ENCODE data around the gene KCND3.

DNA sequence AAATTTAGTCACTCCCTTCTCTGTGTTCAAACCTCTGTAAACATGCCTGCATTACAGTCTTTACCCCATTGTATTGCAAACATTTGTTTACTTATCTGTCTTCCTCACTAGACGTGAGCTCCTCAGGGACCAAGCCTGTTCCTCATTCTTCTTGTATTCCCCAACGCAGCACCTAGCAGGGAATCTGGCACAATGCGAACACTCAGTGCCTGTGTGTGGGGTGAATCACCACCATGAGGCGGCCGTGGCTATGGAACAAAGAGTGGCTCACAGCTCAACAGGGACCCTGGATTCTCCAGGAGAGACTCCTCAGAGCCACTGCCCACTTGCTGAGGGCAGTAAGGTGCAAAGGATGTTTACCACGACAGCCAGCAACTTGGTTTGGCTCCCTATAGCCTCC, 137.9 kb downstream of the KCND3 start:
- TF ChIP-seq, protein P1, sequence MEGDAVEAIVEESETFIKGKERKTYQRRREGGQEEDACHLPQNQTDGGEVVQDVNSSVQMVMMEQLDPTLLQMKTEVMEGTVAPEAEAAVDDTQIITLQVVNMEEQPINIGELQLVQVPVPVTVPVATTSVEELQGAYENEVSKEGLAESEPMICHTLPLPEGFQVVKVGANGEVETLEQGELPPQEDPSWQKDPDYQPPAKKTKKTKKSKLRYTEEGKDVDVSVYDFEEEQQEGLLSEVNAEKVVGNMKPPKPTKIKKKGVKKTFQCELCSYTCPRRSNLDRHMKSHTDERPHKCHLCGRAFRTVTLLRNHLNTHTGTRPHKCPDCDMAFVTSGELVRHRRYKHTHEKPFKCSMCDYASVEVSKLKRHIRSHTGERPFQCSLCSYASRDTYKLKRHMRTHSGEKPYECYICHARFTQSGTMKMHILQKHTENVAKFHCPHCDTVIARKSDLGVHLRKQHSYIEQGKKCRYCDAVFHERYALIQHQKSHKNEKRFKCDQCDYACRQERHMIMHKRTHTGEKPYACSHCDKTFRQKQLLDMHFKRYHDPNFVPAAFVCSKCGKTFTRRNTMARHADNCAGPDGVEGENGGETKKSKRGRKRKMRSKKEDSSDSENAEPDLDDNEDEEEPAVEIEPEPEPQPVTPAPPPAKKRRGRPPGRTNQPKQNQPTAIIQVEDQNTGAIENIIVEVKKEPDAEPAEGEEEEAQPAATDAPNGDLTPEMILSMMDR (IDR thresholded peaks at IDR 0.05): no peak
- no peak for TF ChIP-seq POLR2A (IDR thresholded peaks at IDR 0.05)

Measured in lower leg skin (tissue), 3 donors.